GM12878 (cell line): ENCODE data around the gene CFAP65. TPM values are rescaled to one million over a fixed set of nuclear protein-coding genes. Genes with fewer than 3 reads are reported as not detected.

Experiments
- ATAC-seq: fragments of 200-7000 bp; cut with Tn5 transposase; 3 replicates; pipeline ENCODE4 v1.9.1; 2020; ENCODE audit warnings: mild to moderate bottlenecking, moderate library complexity
- BruUV-seq: library from RNA; stranded (reverse); fragments of 400-500 nt; replicated peaks from 2 replicates; lab custom pipeline; 2021; lab: Mats Ljungman, UMichigan
- CTCF ChIA-PET: fragments of 300-600 bp; sonication (Branson Sonifier 250); formaldehyde crosslinking; extraction: SDS; loops from one replicate; lab custom pipeline; 2021; ENCODE audit warnings: inconsistent platforms; lab: Yijun Ruan, JAX
- POLR2A ChIA-PET: fragments of 350-600 bp; formaldehyde crosslinking; extraction: SDS; loops from one replicate; lab custom pipeline; 2021; ENCODE audit warnings: inconsistent platforms; lab: Charles Lee
- RAD21 ChIA-PET: fragments of 300-600 bp; sonication (Branson Sonifier 250); formaldehyde crosslinking; loops from one replicate; lab custom pipeline; 2023; ENCODE audit warnings: antibody characterized with exemption; ENCODE audit not compliant: unreplicated experiment; lab: Charles Lee
- SMC1A ChIA-PET: fragments of 300-600 bp; sonication (Branson Sonifier 250); formaldehyde crosslinking; loops from one replicate; lab custom pipeline; 2023; ENCODE audit not compliant: unreplicated experiment, uncharacterized antibody; lab: Charles Lee
- DNase-seq: peaks from one replicate; pipeline ENCODE4 v3.0.0-alpha.2; 2011; ENCODE audit warnings: low read depth, low spot score
- FAIRE-seq: peaks from 3 replicates; lab custom pipeline; 2011; peaks lifted over from hg19 to GRCh38; lab: Jason Lieb, UNC
- H2AFZ ChIP-seq: 2 replicates; pipeline ENCODE4 v1.6.0; 2011; ENCODE audit warnings: low read depth, low read length, control low read depth; ENCODE audit not compliant: control insufficient read depth
- H3K27ac ChIP-seq: 2 replicates; pipeline ENCODE4 v1.5.1; 2011; ENCODE audit warnings: control low read depth; ENCODE audit not compliant: control insufficient read depth, insufficient read depth
- H3K27me3 ChIP-seq, 2 experiments: replicated peaks in 1 of 2; 2 replicates each; pipeline versions ENCODE4 v1.6.0 to v1.6.1; 2011; ENCODE audit warnings: low read length in 1 of 2; ENCODE audit not compliant: control insufficient read depth in 2 of 2, insufficient read depth in 2 of 2
- H3K36me3 ChIP-seq, 2 experiments: 2 replicates each; pipeline ENCODE4 v1.5.1; 2011; ENCODE audit warnings: low read length in 1 of 2; ENCODE audit not compliant: control insufficient read depth in 2 of 2, insufficient read depth in 2 of 2
- H3K4me1 ChIP-seq: 2 replicates; pipeline ENCODE4 v1.6.1; 2011; ENCODE audit warnings: mild to moderate bottlenecking, low read length, moderate library complexity, mixed read lengths; ENCODE audit not compliant: control insufficient read depth, insufficient read depth
- H3K4me2 ChIP-seq: 2 replicates; pipeline ENCODE4 v1.6.0; 2011; ENCODE audit warnings: control low read depth; ENCODE audit not compliant: control insufficient read depth, insufficient read depth
- H3K4me3 ChIP-seq: fragments of 200-600 bp; sonication (generic); 2 replicates; pipeline ENCODE4 v1.5.1; 2016
- H3K79me2 ChIP-seq: 2 replicates; pipeline ENCODE4 v1.6.0; 2011; ENCODE audit warnings: low read length; ENCODE audit not compliant: control insufficient read depth, insufficient read depth
- H3K9ac ChIP-seq: 2 replicates; pipeline ENCODE4 v1.8.0; 2011; ENCODE audit warnings: low read length, control low read depth, mixed read lengths; ENCODE audit not compliant: control insufficient read depth, insufficient read depth
- H3K9me3 ChIP-seq: replicated peaks from 3 replicates; pipeline ENCODE4 v1.5.1; 2011; ENCODE audit warnings: mild to moderate bottlenecking, low read length; ENCODE audit not compliant: control insufficient read depth, insufficient read depth
- H4K20me1 ChIP-seq: 2 replicates; pipeline ENCODE4 v1.6.0; 2011; ENCODE audit not compliant: control insufficient read depth, insufficient read depth
- ASH2L ChIP-seq: fragments of 300-600, 200-600 bp; sonication (generic); IDR thresholded peaks from 2 replicates; pipeline ENCODE4 v1.6.1; 2017; ENCODE audit warnings: low read depth, mild to moderate bottlenecking, borderline replicate concordance
- BACH1 ChIP-seq: fragments of 450-650 bp; IDR thresholded peaks from 2 replicates; pipeline ENCODE4 v1.6.1; 2017; ENCODE audit warnings: mild to moderate bottlenecking, borderline replicate concordance
- BCL11A ChIP-seq: IDR thresholded peaks from 2 replicates; pipeline ENCODE4 v1.6.1; 2011; ENCODE audit warnings: low read depth, low read length
- KLF5 ChIP-seq: fragments of 450-650 bp; IDR thresholded peaks from 2 replicates; pipeline ENCODE4 v1.6.1; 2014; ENCODE audit warnings: mild to moderate bottlenecking; ENCODE audit not compliant: partially characterized antibody
- MEF2A ChIP-seq: IDR thresholded peaks from 2 replicates; pipeline ENCODE4 v1.6.1; 2011; ENCODE audit warnings: low read depth, mild to moderate bottlenecking, low read length, moderate library complexity; ENCODE audit not compliant: insufficient read depth
- MTA3 ChIP-seq: IDR thresholded peaks from 2 replicates; pipeline ENCODE4 v1.6.1; 2012; ENCODE audit warnings: low read length, inconsistent platforms, borderline replicate concordance
- NRF1 ChIP-seq: conservative IDR thresholded peaks from 2 replicates; pipeline ENCODE4 v1.6.1; 2011; ENCODE audit warnings: mild to moderate bottlenecking, low read depth, low read length, improper control_type of control experiment
- PML ChIP-seq: IDR thresholded peaks from 2 replicates; pipeline ENCODE4 v1.6.1; 2012; ENCODE audit warnings: low read length, inconsistent platforms
- SREBF1 ChIP-seq: IDR thresholded peaks from 2 replicates; pipeline ENCODE4 v1.6.1; 2012; ENCODE audit warnings: mild to moderate bottlenecking, low read length
- ZNF217 ChIP-seq: fragments of 450-650 bp; IDR thresholded peaks from 2 replicates; pipeline ENCODE4 v1.6.1; 2017; ENCODE audit warnings: antibody characterized with exemption, mild to moderate bottlenecking
- WGBS: methylation state at CpG from one replicate; pipeline ENCODE4 v1.1.6; 2016; ENCODE audit warnings: low lambda C conversion rate; ENCODE audit not compliant: insufficient replicate concordance, insufficient coverage; ENCODE audit errors: missing lambda C conversion rate; 5-methylcytosine and 5-hydroxymethylcytosine counted together
- in situ Hi-C: fragments of 300-500 bp; cut with MboI; formaldehyde crosslinking; loops from 9 replicates; pipeline ENCODE4 v1.14.3; 2018; ENCODE audit warnings: mixed read lengths
- intact Hi-C: fragments of 100-400 bp; cut with micrococcal nuclease; formaldehyde crosslinking; loops from one replicate; pipeline ENCODE4 v1.14.2; 2022; ENCODE audit not compliant: unreplicated experiment
- polyA plus RNA-seq, 11 experiments: library from polyadenylated mRNA; depleted of rRNA in 4 of 11; unstranded in 6 of 11; stranded (reverse) in 5 of 11; fragments of >200 nt; fragmentation: Nextera tagmentation in 4 of 11; fragmentation: Illumina TruSeq in 1 of 11; extraction: Ambion mirVana in 4 of 11; extraction: Trizol in 1 of 11; gene quantifications; 1 replicate in 1 of 11; 2 replicates in 10 of 11; pipeline versions ENCODE4 v1.2.1 to v1.2.3, GENCODE V29; 2011 to 2016; ENCODE audit warnings: inconsistent platforms in 2 of 11, missing spikeins in 2 of 11, low read depth in 1 of 11
- total RNA-seq, 4 experiments: library from RNA; depleted of rRNA in 3 of 4; stranded (reverse); fragments of >200 nt in 3 of 4; fragmentation: Illumina TruSeq in 1 of 4; extraction: Trizol in 1 of 4; gene quantifications; 2 replicates each; pipeline versions ENCODE4 v1.2.1 to v1.2.3, GENCODE V29; 2013 to 2021
- TF ChIP-seq, protein P1 (sequence below): IDR thresholded peaks from 2 replicates; pipeline ENCODE4 v1.6.1; 2012; ENCODE audit warnings: low read length, inconsistent platforms
- TF ChIP-seq, protein P2 (sequence below), 3 experiments: IDR thresholded peaks in 2 of 3; conservative IDR thresholded peaks in 1 of 3; 2 replicates each; pipeline ENCODE4 v1.5.1; 2011; ENCODE audit warnings: low read depth in 3 of 3, low read length in 3 of 3, mild to moderate bottlenecking in 3 of 3, control low read depth in 2 of 3, moderate library complexity in 2 of 3, inconsistent platforms in 1 of 3, mixed read lengths in 1 of 3; ENCODE audit not compliant: control insufficient read depth in 2 of 3, insufficient read depth in 1 of 3; ENCODE audit errors: extremely low read depth in 1 of 3

CFAP65 gene
- total and polyA plus RNA-seq, 10 of the 15 experiments (the other 5 are each of a cell fraction or from before 2014, with no cell fraction given), result not detected

DNA sequence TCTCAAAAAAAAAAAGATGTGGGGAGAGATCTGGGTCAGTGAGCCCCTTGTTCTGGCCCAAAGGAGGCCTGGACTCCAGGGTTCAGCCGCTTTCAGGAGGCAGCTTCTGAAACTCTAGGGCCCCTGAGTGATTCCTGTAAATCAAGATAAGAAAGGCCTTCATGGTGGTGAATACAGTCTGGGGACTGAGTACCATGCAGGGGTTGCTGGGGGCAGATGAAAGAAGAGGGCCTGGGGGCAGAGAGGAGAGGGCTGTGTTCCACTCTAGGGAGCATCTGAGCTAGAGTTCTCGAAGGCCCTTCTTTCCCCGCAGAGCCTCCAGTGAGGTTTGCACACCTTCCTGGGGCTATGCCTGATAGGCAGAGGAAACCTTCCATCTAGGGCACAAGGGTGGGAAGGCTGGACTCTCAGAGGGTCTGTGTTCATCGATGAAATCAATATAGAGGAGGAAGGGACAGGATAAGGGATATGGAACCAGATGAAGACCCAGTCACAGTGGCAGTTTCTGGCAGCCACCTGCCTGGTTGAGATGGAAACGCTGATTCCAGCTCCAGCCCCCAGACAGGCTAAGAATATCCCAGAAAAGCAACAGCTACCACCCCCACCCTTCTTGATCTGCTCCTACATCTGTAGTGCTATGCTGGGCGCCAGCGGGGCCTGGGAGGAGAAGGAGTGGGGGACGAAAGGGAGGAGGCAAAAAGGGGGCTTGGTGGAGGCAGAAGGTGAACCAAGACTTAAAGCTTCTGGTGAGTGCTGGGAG lies 86.6 kb downstream of the CFAP65 start (continued):
- TF ChIP-seq, protein P1, sequence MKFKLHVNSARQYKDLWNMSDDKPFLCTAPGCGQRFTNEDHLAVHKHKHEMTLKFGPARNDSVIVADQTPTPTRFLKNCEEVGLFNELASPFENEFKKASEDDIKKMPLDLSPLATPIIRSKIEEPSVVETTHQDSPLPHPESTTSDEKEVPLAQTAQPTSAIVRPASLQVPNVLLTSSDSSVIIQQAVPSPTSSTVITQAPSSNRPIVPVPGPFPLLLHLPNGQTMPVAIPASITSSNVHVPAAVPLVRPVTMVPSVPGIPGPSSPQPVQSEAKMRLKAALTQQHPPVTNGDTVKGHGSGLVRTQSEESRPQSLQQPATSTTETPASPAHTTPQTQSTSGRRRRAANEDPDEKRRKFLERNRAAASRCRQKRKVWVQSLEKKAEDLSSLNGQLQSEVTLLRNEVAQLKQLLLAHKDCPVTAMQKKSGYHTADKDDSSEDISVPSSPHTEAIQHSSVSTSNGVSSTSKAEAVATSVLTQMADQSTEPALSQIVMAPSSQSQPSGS, result no peak
- no peak for TF ChIP-seq MEF2A
- TF ChIP-seq BACH1, result no peak
- no peak for TF ChIP-seq NRF1
- TF ChIP-seq ASH2L, result no peak

DNA sequence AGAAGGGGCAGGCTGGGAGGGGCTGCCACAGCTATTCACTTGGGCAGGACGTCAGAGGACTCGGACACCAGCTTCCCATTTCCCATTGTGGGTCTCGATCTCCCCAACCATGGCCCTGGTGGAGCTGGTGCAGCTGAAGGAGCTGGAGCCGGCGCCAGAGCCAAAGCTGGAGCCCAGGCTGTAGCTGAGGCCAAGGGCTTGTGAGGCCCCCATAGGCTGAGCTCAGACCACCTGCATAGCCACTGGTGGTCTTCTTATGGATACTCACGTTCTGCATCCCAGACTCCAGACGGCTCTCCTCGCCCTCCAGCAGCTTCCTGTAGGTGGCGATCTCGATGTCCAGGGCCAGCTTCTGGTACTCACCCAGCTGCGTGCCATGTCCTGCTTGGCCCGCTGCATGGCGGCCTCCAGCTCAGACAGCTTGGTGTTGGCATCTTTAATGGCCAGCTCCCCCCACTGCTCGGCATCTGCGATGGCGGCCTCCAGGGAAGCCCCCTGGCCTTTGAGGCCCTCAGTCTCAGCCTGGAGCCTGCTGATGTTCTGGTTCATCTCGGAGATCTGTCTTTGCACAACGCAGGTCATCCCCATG lies 87.9 kb downstream of the CFAP65 start:
- intact Hi-C loops (no loop called here), in situ Hi-C loops (no loop called here)
- POLR2A ChIA-PET, result interaction anchor here (0.6 kb wide), 1 partner anchor 541 kb away, joined by 7 read pairs; no protein-coding TSS in a partner anchor

More for the DNA sequence above, 87.9 kb downstream of the CFAP65 start:
- H3K4me1 ChIP-seq, result no peaks in the 10 kb centered on the region
- no peak for TF ChIP-seq KLF5
- TF ChIP-seq, protein P2, sequence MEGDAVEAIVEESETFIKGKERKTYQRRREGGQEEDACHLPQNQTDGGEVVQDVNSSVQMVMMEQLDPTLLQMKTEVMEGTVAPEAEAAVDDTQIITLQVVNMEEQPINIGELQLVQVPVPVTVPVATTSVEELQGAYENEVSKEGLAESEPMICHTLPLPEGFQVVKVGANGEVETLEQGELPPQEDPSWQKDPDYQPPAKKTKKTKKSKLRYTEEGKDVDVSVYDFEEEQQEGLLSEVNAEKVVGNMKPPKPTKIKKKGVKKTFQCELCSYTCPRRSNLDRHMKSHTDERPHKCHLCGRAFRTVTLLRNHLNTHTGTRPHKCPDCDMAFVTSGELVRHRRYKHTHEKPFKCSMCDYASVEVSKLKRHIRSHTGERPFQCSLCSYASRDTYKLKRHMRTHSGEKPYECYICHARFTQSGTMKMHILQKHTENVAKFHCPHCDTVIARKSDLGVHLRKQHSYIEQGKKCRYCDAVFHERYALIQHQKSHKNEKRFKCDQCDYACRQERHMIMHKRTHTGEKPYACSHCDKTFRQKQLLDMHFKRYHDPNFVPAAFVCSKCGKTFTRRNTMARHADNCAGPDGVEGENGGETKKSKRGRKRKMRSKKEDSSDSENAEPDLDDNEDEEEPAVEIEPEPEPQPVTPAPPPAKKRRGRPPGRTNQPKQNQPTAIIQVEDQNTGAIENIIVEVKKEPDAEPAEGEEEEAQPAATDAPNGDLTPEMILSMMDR (IDR thresholded peaks at IDR 0.05 in 2 of 3, conservative IDR thresholded peaks at IDR 0.05 in 1 of 3; ENCODE audit: control insufficient read depth in 2 of 3, extremely low read depth in 1 of 3, insufficient read depth in 1 of 3, low read depth in 3 of 3, low read length in 3 of 3), result 0 out of 6 replicates have a peak, but pooled peaks of 1 of the 3 experiments have one; percentile 12
- TF ChIP-seq PML, result no peak
- no peak for TF ChIP-seq MEF2A
- TF ChIP-seq MTA3, result no peak
- no peak for TF ChIP-seq BCL11A
- no peak for TF ChIP-seq SREBF1
- no peak for TF ChIP-seq ZNF217
- TF ChIP-seq, all 136 proteins: peak for 1
- WGBS, result 37% methylated on average over 18 of the region's 18 CpGs
- Histone ChIP-seq H3K27ac (no peak overlapping the region), H3K4me2 (no peak overlapping the region), H3K36me3 (no peaks in the 10 kb centered on the region), H2AFZ (no peak overlapping the region), H3K9ac (no peak overlapping the region), H3K4me3 (no peak overlapping the region), H3K79me2 (no peaks in the 10 kb centered on the region), H4K20me1 (no peaks in the 10 kb centered on the region), H3K9me3 (no peaks in the 10 kb centered on the region), H3K27me3 (peaks cover 2% of the 10 kb centered on the region in 2 experiments; a peak in 3 of 4 replicates)
- SMC1A ChIA-PET, result interaction anchor here (0.6 kb wide), 1 partner anchor 43 kb away, joined by 3 read pairs; no protein-coding TSS in a partner anchor
- CTCF ChIA-PET, result interaction anchor here (1.0 to 2.0 kb wide), 8 partner anchors 9 to 77 kb away, joined by 3 to 8 read pairs (median 4); no protein-coding TSS in a partner anchor
- no TSS peak for BruUV-seq
- ATAC-seq (no peak), DNase-seq (no peak), FAIRE-seq (no peak)
- RAD21 ChIA-PET, result interaction anchor here (2.0 kb wide), 1 partner anchor 77 kb away, joined by 5 read pairs; no protein-coding TSS in a partner anchor
